ENCODE results near the gene ITGB3BP. TPM values are rescaled to one million over a fixed set of nuclear protein-coding genes. Genes with fewer than 3 reads are reported as not detected.

The ITGB3BP gene
- total and polyA plus RNA-seq, 2 of the 13 experiments (the other 11 are each of a cell fraction or from before 2014, with no cell fraction given): 19.0 to 46.5 TPM

- peak; percentile 93; the same call in 1 of the 2 replicates for TF ChIP-seq ZZZ3 (CRISPR knock-in tag; IDR thresholded peaks at IDR 0.05; ENCODE audit: borderline replicate concordance)
- peak; percentile 49; the same call in 1 of the 2 replicates for TF ChIP-seq PAXIP1 (CRISPR knock-in tag; conservative IDR thresholded peaks at IDR 0.05)
- TF ChIP-seq KAT7 (CRISPR knock-in tag; IDR thresholded peaks at IDR 0.05; ENCODE audit: borderline replicate concordance): peak; percentile 98
- TF ChIP-seq TAF1 (CRISPR knock-in tag; IDR thresholded peaks at IDR 0.05): peak; percentile 73
- 0 out of 2 replicates have a peak, but pooled peaks have one; percentile 85 for TF ChIP-seq FLYWCH1 (CRISPR knock-in tag; IDR thresholded peaks at IDR 0.05)
- TF ChIP-seq SMARCE1 (IDR thresholded peaks at IDR 0.05; ENCODE audit: borderline replicate concordance): no peak
- TF ChIP-seq CEBPG (CRISPR knock-in tag; IDR thresholded peaks at IDR 0.05): peak; percentile 84
- TF ChIP-seq MYPOP (CRISPR knock-in tag; IDR thresholded peaks at IDR 0.05): peak; percentile 99
- TF ChIP-seq STAG1 (CRISPR knock-in tag; IDR thresholded peaks at IDR 0.05): no peak
- peak; percentile 70; the same call in 1 of the 2 replicates for TF ChIP-seq FOXP4 (CRISPR knock-in tag; IDR thresholded peaks at IDR 0.05)
- TF ChIP-seq DRAP1 (CRISPR knock-in tag; IDR thresholded peaks at IDR 0.05): peak; percentile 40; the same call in 1 of the 2 replicates
- TF ChIP-seq ZKSCAN8 (CRISPR knock-in tag; IDR thresholded peaks at IDR 0.05; ENCODE audit: borderline replicate concordance): peak; percentile 30; the same call in 1 of the 2 replicates
- TF ChIP-seq GMEB2 (CRISPR knock-in tag; IDR thresholded peaks at IDR 0.05; ENCODE audit: low read depth): peak; percentile 81
- TF ChIP-seq TFE3 (CRISPR knock-in tag; IDR thresholded peaks at IDR 0.05): peak; percentile 82
- TF ChIP-seq GZF1 (CRISPR knock-in tag; IDR thresholded peaks at IDR 0.05): no peak; the same call in 1 of the 2 replicates
- TF ChIP-seq NFIC (IDR thresholded peaks at IDR 0.05; ENCODE audit: low read length): 0 out of 2 replicates have a peak, but pooled peaks have one; percentile 57
- peak; percentile 91 for TF ChIP-seq ZNF784 (CRISPR knock-in tag; IDR thresholded peaks at IDR 0.05; ENCODE audit: borderline replicate concordance)
These were observed at the start of gene ITGB3BP, which contains the start of gene EFCAB7 (continued) for GRCh38 chr1:63522891-63523728.
